K562 (cell line): ENCODE results near the gene FLII.

ENCODE experiments used
- ARNT ChIP-seq, 2 experiments: fragments of 450-650 bp; IDR thresholded peaks; 2 replicates each; pipeline ENCODE4 v1.6.1; 2016; ENCODE audit warnings: mild to moderate bottlenecking in 1 of 2
- ESRRA ChIP-seq: fragments of 450-650 bp; IDR thresholded peaks from 2 replicates; pipeline ENCODE4 v1.6.1; 2014; ENCODE audit warnings: low read depth, mild to moderate bottlenecking, moderate library complexity, borderline replicate concordance
- FUS ChIP-seq: fragments of 200-400 bp; formaldehyde crosslinking; optimal IDR thresholded peaks from 2 replicates; pipeline ENCODE3; 2017; ENCODE audit warnings: low read depth, low read length
- JUNB ChIP-seq: fragments of 450-650 bp; formaldehyde crosslinking; conservative IDR thresholded peaks from 2 replicates; pipeline ENCODE4 v1.4.0; 2020; ENCODE audit warnings: mild to moderate bottlenecking
- RNF2 ChIP-seq: sonication (generic); IDR thresholded peaks from 2 replicates; pipeline ENCODE4 v1.6.1; 2016
- SMC3 ChIP-seq: conservative IDR thresholded peaks from 2 replicates; pipeline ENCODE4 v1.6.1; 2011; ENCODE audit warnings: low read depth, low read length, improper control_type of control experiment; ENCODE audit not compliant: insufficient read depth
- TF ChIP-seq, protein P1 (sequence below), 3 experiments: IDR thresholded peaks in 2 of 3; conservative IDR thresholded peaks in 1 of 3; 2 replicates each; pipeline ENCODE4 v1.5.1; 2011 to 2012; ENCODE audit warnings: low read length in 3 of 3, mild to moderate bottlenecking in 3 of 3, control low read depth in 2 of 3, improper control_type of control experiment in 1 of 3, inconsistent platforms in 1 of 3, low read depth in 1 of 3, mixed read lengths in 1 of 3, moderate library complexity in 1 of 3; ENCODE audit not compliant: insufficient read depth in 2 of 3

DNA sequence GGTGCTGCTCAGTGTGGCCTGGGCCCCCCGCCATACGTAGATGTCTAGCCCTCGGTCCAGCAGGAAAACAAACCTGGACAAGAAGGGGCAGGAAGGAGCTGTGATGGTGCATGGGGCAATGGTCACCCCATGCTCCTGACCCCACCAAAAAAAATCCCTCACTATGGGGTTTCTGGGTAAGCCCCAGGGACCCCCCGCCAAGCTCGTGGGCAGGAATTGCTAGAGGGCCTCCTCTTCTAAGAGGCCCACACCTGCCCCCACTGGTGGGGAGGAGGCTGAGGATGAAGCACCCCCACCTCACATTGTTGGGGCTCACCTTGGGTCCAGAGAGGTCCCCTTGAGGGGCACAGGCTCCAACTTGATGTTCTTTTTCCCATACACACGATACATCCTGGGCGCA is 9.7 kb downstream of the FLII start:
- TF ChIP-seq ARNT (IDR thresholded peaks at IDR 0.05), result no peak
- no peak for TF ChIP-seq JUNB (CRISPR knock-in tag)
- TF ChIP-seq, protein P1, sequence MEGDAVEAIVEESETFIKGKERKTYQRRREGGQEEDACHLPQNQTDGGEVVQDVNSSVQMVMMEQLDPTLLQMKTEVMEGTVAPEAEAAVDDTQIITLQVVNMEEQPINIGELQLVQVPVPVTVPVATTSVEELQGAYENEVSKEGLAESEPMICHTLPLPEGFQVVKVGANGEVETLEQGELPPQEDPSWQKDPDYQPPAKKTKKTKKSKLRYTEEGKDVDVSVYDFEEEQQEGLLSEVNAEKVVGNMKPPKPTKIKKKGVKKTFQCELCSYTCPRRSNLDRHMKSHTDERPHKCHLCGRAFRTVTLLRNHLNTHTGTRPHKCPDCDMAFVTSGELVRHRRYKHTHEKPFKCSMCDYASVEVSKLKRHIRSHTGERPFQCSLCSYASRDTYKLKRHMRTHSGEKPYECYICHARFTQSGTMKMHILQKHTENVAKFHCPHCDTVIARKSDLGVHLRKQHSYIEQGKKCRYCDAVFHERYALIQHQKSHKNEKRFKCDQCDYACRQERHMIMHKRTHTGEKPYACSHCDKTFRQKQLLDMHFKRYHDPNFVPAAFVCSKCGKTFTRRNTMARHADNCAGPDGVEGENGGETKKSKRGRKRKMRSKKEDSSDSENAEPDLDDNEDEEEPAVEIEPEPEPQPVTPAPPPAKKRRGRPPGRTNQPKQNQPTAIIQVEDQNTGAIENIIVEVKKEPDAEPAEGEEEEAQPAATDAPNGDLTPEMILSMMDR (IDR thresholded peaks at IDR 0.05 in 2 of 3, conservative IDR thresholded peaks at IDR 0.05 in 1 of 3; ENCODE audit: insufficient read depth in 2 of 3, low read depth in 1 of 3, low read length in 3 of 3), result no peak
- no peak for TF ChIP-seq RNF2
- TF ChIP-seq SMC3, result no peak
- no peak for TF ChIP-seq FUS
- TF ChIP-seq ESRRA, result no peak
